Left lobe of liver (tissue), 2 donors: ENCODE data around the gene IFIT2. TPM values are rescaled to one million over a fixed set of nuclear protein-coding genes. Genes with fewer than 3 reads are reported as not detected.
A peak's percentile ranks its signal among the peaks of the same experiment; 100 is the strongest.
"Not testable (repeated sequence)": the region's sequence is repeated elsewhere in the genome, so short reads cannot be mapped to it uniquely, and the experiment has no call there.

Experiments used
- ATAC-seq: fragments of 200-7000 bp; cut with Tn5 transposase; one replicate; pipeline ENCODE4 v1.9.1; 2020; ENCODE audit warnings: mild to moderate bottlenecking, moderate library complexity
- DNase-seq: peaks from one replicate; pipeline ENCODE4 v3.0.0-alpha.2; 2020; ENCODE audit warnings: low spot score
- total RNA-seq: library from RNA; stranded (reverse); gene quantifications from one replicate; pipeline ENCODE4 v1.2.1, GENCODE V29; 2021
- donor health status: DM: no; HTN: no; CAD: no; lungs with moderate emphysema.
- donor health status: DM: no; HTN: yes; CAD: no.

Gene IFIT2, protein sequence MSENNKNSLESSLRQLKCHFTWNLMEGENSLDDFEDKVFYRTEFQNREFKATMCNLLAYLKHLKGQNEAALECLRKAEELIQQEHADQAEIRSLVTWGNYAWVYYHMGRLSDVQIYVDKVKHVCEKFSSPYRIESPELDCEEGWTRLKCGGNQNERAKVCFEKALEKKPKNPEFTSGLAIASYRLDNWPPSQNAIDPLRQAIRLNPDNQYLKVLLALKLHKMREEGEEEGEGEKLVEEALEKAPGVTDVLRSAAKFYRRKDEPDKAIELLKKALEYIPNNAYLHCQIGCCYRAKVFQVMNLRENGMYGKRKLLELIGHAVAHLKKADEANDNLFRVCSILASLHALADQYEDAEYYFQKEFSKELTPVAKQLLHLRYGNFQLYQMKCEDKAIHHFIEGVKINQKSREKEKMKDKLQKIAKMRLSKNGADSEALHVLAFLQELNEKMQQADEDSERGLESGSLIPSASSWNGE
- 6.0 TPM for total RNA-seq

DNA sequence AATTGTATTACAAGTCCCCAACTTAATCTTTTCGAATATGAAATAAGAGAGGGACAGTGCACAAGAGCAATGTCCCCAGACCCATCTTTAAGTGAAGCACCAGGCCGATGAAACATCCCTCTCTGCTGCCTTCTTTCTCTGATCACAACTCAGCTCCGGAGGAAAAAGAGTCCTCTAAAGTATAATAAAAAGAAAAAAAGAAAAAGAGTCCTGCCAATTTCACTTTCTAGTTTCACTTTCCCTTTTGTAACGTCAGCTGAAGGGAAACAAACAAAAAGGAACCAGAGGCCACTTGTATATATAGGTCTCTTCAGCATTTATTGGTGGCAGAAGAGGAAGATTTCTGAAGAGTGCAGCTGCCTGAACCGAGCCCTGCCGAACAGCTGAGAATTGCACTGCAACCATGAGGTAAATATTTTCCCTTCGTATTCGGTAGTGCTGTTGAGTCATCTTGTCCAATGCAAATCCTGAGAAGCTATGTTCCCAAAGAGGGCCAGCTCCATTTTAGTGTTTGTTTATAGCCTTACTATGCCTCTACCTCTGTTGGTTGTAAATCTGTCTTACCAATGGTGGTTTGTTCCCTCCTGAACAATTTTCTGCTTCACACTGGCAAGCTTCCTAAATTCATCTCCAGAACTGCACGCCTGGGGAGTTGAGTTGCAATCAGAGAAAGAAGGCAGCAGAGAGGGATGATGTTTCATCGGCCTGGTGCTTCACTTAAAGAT, at the start of gene IFIT2:
IFIT2 (plus strand) TSS at position 326 of the 725 bp plus-strand sequence; CDS start at position 404, 78 bp downstream.
- DNase-seq (no peak), ATAC-seq (peak; percentile 83)

DNA sequence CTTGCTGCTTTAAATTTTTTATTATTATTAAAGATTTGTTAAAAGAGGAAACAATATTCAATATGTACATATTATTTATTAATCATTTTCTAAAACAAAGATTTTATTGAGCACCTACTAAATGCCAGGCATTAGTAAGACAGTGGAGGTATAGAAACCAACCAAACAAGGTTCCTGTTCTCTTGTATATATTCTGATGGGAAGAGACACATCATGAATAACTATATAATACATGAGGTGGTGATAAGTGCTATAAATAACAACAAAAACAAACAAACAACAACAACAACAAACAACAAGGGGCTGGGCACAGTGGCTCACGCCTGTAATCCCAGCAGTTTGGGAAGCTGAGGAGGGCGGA, 49.6 kb upstream of the IFIT2 start:
- no peak for DNase-seq
- no peak for ATAC-seq

- ATAC-seq, DNase-seq: not testable (repeated sequence)
Measured at GRCh38 chr10:89255091-89255579, 46.7 kb upstream of the IFIT2 start.

DNA sequence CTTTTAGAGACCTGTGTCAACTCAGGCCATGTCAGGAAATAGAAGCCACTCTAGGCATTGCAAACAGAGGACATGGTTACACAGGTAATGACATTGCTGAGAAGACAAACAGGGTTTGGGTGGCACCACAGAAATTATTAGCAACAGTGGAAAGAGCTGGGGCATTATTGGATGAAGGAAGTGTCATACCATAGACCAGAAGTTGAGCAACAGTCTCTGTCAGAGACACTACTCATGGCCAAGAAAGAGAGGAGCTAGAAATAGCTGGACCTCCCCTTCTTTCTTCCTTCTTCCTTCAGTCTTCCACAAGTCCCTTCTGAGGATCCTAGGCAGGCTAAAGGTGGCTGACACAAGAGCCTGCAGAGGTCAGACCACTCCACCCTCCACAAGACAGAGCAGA, 46.1 kb upstream of the IFIT2 start:
- ATAC-seq: no peak
- DNase-seq: no peak

DNA sequence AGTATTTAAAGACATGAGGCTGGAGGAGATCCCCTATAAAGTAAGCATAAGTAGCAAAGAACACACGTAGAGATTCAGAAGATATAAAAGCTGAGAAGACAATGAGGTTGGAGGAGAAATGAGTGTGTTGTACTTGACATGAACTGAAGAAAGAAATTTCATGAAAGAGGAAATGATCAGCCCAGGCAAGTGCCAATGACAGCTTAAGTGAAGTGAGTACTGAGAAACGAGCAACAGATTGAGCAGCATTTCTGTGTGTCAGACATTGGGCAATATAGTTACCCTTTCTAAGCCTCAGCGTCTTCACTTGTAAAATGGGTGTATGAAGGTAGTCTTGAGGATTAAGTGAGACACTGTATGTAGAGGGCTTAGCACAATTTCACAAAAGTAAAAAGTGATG, 45.5 kb upstream of the IFIT2 start:
- DNase-seq: no peak
- ATAC-seq: no peak

DNA sequence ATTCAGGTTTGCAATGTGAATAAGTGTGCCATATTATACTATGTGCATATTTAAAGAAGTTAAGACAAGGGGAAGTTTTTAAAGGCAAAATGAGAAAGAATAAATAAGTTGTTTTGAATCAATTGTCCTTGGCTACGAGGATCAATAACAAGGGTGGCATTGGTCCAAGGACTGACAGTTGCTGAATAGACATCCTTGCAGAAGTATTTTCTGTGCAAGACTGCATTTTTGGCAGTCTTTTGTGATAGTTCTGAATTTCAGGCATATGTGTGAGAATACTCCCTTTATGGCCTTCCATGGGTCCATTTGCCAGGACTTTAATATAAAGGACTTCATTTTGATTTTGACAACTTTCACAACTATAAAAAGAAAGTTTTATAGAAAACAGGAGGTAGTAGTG, 44.9 kb upstream of the IFIT2 start:
- no peak for ATAC-seq
- no peak for DNase-seq

DNA sequence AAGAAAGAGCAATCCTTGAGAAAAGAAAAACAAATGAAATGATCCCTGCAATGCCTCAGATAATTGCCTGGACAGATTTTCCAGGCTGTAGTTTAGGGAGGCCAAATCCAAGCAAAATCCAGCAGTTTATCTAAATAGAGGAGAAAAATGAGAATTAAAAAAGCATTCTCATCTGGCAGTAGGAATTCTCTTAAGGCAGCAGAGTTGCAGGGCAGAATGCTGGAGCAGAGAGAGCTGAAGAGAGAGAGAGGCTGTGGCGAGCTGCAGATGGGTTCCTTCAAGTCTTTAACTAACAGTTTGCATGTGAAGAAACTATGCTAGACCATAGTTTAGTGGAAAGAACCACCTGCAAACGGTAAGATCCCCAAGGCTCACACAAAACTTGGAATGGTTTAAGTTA, 44.3 kb upstream of the IFIT2 start:
- DNase-seq (no peak), ATAC-seq (no peak)

GRCh38 chr10:89258881-89259280, 43.0 kb upstream of the IFIT2 start:
- no peak for ATAC-seq
- no peak for DNase-seq

DNA sequence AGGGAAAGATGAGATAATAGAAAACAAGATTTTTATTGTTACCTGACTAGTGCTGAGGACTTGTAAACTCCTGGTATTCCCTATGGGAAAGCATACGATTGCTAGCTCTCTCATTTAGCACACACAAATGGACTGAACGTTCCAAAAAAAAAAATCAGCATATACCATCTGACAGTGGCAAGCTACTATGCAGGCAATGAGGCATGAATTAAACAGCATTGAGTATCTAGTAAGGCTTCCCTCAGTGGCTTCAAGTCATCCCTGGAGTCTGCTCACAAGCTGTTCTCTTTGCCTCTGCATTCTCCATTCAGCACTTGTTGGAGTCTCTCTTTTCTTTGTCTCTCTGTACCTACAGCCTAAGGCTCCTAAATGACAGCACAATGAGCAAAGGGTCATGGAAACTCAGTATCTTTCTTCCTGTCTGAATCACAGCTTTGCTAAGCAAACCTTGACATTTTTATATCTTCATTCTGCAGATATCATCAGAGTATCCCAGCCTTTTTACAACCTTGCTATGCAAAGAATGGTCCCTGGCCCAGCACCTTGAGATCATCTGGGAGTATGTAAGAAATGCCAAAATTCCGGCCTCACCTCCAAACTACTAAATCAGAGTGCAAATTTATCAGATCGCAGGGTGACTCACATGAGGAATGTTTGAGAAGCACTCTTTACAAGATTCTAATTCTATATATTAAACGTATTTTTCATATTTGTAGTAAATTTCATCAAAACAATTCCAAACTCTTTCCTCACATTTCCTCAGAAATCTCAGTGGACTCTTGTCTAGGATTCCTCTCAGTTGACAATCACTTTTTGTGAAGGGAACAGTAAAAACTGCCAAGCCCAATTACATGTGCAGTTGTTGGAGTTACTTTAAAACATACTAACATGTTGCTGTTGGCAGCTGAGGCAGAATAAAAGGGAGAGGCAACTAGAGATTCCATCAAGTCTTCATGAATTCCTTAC, 39.5 kb upstream of the IFIT2 start:
- ATAC-seq: no peak
- no peak for DNase-seq

- no peak for DNase-seq
- ATAC-seq: no peak
Measured at GRCh38 chr10:89263091-89263490, 38.8 kb upstream of the IFIT2 start.

DNA sequence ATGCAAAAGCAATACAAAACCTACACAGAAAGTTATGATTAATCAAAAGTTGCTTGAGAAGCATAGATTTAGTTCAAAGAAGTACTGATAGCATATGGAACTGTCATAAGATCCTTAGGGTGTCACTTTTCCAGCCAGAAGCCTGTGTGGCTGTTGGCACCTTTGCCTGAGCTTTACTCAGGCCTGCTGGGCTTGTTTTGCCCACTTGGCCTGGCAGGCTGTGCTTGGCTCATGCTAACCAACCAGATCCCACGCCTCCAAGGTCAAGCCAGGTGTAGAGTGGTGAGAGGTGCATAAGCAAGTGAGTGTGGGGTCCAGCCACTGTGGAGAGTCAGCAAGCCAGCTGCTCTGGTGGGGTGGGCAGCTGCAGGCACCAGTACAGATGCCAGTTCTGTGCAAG, 38.3 kb upstream of the IFIT2 start:
- DNase-seq: no peak
- no peak for ATAC-seq

- no peak for ATAC-seq
- no peak for DNase-seq
Measured at GRCh38 chr10:89266721-89267453, 35.0 kb upstream of the IFIT2 start.

- ATAC-seq (peak; percentile 91), DNase-seq (no peak)
Measured at GRCh38 chr10:89269433-89270152, 32.3 kb upstream of the IFIT2 start.

DNA sequence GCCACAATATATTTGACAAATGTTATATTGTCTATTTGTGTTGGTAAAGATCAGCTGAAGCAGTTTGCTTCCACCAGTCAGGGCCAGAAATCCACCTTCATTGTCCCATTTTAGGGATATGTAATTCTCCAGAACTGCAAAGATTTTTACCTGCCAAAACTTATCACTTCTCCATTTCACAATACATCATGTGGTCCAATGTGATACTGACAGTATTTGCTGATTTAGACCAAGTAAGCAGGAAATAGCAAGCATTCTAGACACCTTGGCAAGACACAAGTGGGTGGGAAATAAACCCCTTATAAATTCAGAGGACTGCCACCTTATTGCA, 31.7 kb upstream of the IFIT2 start:
- DNase-seq (no peak), ATAC-seq (peak; percentile 85)

GRCh38 chr10:89271532-89271931, 30.3 kb upstream of the IFIT2 start:
- ATAC-seq: no peak
- no peak for DNase-seq

- DNase-seq: no peak
- no peak for ATAC-seq
Measured at GRCh38 chr10:89273680-89274079, 28.2 kb upstream of the IFIT2 start.

DNA sequence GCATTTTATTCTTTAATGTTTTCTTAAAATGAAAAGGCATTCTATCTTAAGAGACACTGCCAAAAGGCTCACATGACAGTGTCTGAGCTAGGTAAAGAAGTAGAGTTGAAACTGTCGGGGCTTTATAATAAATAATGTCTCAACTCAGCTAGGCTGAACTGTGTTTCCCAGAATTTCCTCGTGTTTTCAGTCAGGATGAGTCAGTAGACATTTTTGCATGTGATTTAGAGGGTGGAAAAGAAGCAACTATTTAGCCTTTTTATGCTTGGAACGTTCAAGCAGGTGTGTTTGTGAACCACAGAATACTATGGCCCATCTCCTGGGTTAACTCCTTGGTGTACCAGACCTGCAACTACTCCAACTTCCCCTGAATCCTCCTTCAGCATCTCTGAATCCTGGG, 26.9 kb upstream of the IFIT2 start:
- ATAC-seq (no peak), DNase-seq (no peak)

GRCh38 chr10:89275383-89275782, 26.5 kb upstream of the IFIT2 start:
- ATAC-seq: peak; percentile 33
- DNase-seq: no peak

DNA sequence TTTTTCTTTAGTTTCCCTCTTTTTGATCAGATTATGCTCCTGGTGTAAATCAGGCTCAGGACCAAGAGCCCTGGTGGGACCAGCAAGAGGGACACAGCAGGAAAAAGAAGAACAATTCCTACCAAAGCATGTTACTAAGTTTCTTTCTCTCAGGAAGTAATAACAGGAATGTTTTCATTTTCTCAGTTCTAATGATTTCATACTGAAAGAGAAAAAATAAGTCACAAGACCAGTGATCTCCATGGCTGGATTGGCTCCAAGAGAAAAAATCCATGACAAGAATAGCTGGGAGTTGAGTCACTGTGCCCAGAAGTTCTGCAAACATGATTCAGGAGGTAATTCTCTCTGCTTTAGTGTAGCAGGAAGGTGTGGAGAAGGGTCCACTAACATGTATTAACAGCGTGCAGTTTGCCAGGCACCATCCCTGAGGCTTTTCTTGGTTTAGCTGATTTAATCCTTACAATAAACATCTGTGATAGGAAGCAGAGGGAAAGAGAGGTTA, 23.8 kb upstream of the IFIT2 start:
- ATAC-seq: peak; percentile 83
- no peak for DNase-seq
